B cell (primary cell): Measurements from ENCODE around the gene JADE2. TPM values are rescaled to one million over a fixed set of nuclear protein-coding genes. Genes with fewer than 3 reads are reported as not detected.

Source experiments
- ATAC-seq: fragments of 200-7000 bp; cut with Tn5 transposase; one replicate; pipeline ENCODE4 v1.10.0; 2021; ENCODE audit warnings: low read depth, mild to moderate bottlenecking, moderate number of reproducible peaks, moderate library complexity
- CTCF ChIA-PET: fragments of 350-600 bp; sonication (Branson Sonifier 250); formaldehyde crosslinking; loops from one replicate; lab custom pipeline; 2021; ENCODE audit warnings: antibody characterized with exemption, inconsistent platforms; lab: Charles Lee
- POLR2A ChIA-PET: fragments of 350-600 bp; sonication (Branson Sonifier 250); formaldehyde crosslinking; loops from one replicate; lab custom pipeline; 2021; ENCODE audit warnings: antibody characterized with exemption; lab: Charles Lee
- DNase-seq: peaks from one replicate; pipeline ENCODE4 v3.0.0; 2013
- H2AFZ ChIP-seq: 2 replicates; pipeline ENCODE4 v1.6.1; 2012; ENCODE audit warnings: mild to moderate bottlenecking, low read depth, low read length; ENCODE audit not compliant: insufficient read depth, poor library complexity, severe bottlenecking
- H3K27ac ChIP-seq, 2 donors: 1 replicate in 1 of 2; 2 replicates in 1 of 2; pipeline ENCODE4 v1.5.1; 2012 to 2013; ENCODE audit warnings: low read length in 2 of 2, mild to moderate bottlenecking in 2 of 2, moderate library complexity in 1 of 2
- H3K27me3 ChIP-seq, 4 experiments: fragments of 200-600 bp in 1 of 4; sonication (generic) in 1 of 4; replicated peaks in 1 of 4; 1 replicate in 2 of 4; 2 replicates in 2 of 4; pipeline versions ENCODE4 v1.6.1 to v1.7.0; 2013 to 2016; ENCODE audit warnings: low read length in 3 of 4, mild to moderate bottlenecking in 2 of 4, mixed read lengths in 1 of 4, moderate library complexity in 1 of 4; ENCODE audit not compliant: insufficient read depth in 4 of 4, control insufficient read depth in 3 of 4; ENCODE audit errors: control extremely low read depth in 1 of 4
- H3K36me3 ChIP-seq, 2 experiments: replicated peaks in 1 of 2; 1 replicate in 1 of 2; 2 replicates in 1 of 2; pipeline versions ENCODE4 v1.6.1 to v1.7.1; 2013; ENCODE audit warnings: low read length in 1 of 2; ENCODE audit not compliant: insufficient read depth in 2 of 2, control insufficient read depth in 1 of 2; ENCODE audit errors: control extremely low read depth in 1 of 2, extremely low read depth in 1 of 2
- H3K4me1 ChIP-seq, 2 donors: fragments of 200-600 bp in 1 of 2; sonication (generic) in 1 of 2; 1 replicate in 1 of 2; 2 replicates in 1 of 2; pipeline versions ENCODE4 v1.5.1 to v1.6.1; 2013 to 2017; ENCODE audit warnings: low read length in 2 of 2; ENCODE audit not compliant: control insufficient read depth in 2 of 2, insufficient read depth in 2 of 2
- H3K4me2 ChIP-seq: replicated peaks from 2 replicates; pipeline ENCODE3; 2012; ENCODE audit warnings: mild to moderate bottlenecking, low read depth, low read length; ENCODE audit not compliant: poor library complexity, severe bottlenecking
- H3K4me3 ChIP-seq, 5 experiments: fragments of 200-600 bp in 1 of 5; sonication (generic) in 1 of 5; 1 replicate in 3 of 5; 2 replicates in 2 of 5; pipeline versions ENCODE4 v1.5.1 to v1.7.0; 2011 to 2016; ENCODE audit warnings: low read length in 4 of 5, mild to moderate bottlenecking in 4 of 5, low read depth in 2 of 5, control low read depth in 1 of 5, moderate library complexity in 1 of 5; ENCODE audit not compliant: insufficient read depth in 1 of 5; ENCODE audit errors: control extremely low read depth in 1 of 5, extremely low read depth in 1 of 5
- H3K79me2 ChIP-seq: fragments of 200-600 bp; sonication (generic); one replicate; pipeline ENCODE4 v1.6.0; 2016; ENCODE audit warnings: low read length; ENCODE audit not compliant: control insufficient read depth, insufficient read depth
- H3K9ac ChIP-seq: fragments of 200-600 bp; sonication (generic); 2 replicates; pipeline ENCODE4 v1.6.1; 2017; ENCODE audit warnings: mild to moderate bottlenecking, low read length, moderate library complexity
- H3K9me3 ChIP-seq, 3 donors: one replicate each; pipeline versions ENCODE4 v1.6.1 to v1.7.1; 2013; ENCODE audit warnings: low read length in 2 of 3; ENCODE audit not compliant: control insufficient read depth in 2 of 3, insufficient read depth in 1 of 3; ENCODE audit errors: control extremely low read depth in 1 of 3
- H4K20me1 ChIP-seq: 2 replicates; pipeline ENCODE4 v1.6.0; 2012; ENCODE audit warnings: mild to moderate bottlenecking, low read length; ENCODE audit not compliant: insufficient read depth, control insufficient read depth, poor library complexity, severe bottlenecking
- H3K27ac Mint-ChIP-seq: one replicate; pipeline ENCODE4 v1.8.0; 2021; ENCODE audit warnings: mixed read lengths
- H3K27me3 Mint-ChIP-seq: one replicate; pipeline ENCODE4 v1.8.0; 2021; ENCODE audit warnings: mixed read lengths
- H3K4me1 Mint-ChIP-seq: one replicate; pipeline ENCODE4 v1.8.0; 2021; ENCODE audit warnings: mixed read lengths
- H3K4me3 Mint-ChIP-seq: one replicate; pipeline ENCODE4 v1.8.0; 2021; ENCODE audit warnings: mixed read lengths
- H3K9me3 Mint-ChIP-seq: one replicate; pipeline ENCODE4 v1.8.0; 2022; ENCODE audit warnings: mixed read lengths; ENCODE audit not compliant: insufficient read depth
- CTCF ChIP-seq: fragments of 200-600 bp; IDR thresholded peaks from one replicate; pipeline ENCODE4 v1.8.0; 2022; ENCODE audit warnings: antibody characterized with exemption, mild to moderate bottlenecking
- EZH2 ChIP-seq: IDR thresholded peaks from 2 replicates; pipeline ENCODE4 v1.6.1; 2012; ENCODE audit warnings: borderline replicate concordance, low read depth, mild to moderate bottlenecking, moderate library complexity, low read length; ENCODE audit not compliant: insufficient read depth, poor library complexity, severe bottlenecking
- WGBS: methylation state at CpG from one replicate; pipeline ENCODE4 v1.1.5; 2013; ENCODE audit warnings: missing lambda C conversion rate; ENCODE audit not compliant: insufficient coverage; 5-methylcytosine and 5-hydroxymethylcytosine counted together
- intact Hi-C: fragments of 100-400 bp; cut with micrococcal nuclease; formaldehyde crosslinking; loops from one replicate; pipeline ENCODE4 v1.10.0; 2022
- polyA plus RNA-seq: library from polyadenylated mRNA; depleted of rRNA; stranded (reverse); fragments of >200 nt; gene quantifications from 2 replicates; pipeline ENCODE4 v1.2.3, GENCODE V29; 2012
- total RNA-seq, 2 donors: library from RNA; stranded (reverse); fragments of 120-200 nt in 1 of 2; gene quantifications; 1 replicate in 1 of 2; 2 replicates in 1 of 2; pipeline versions ENCODE4 v1.2.3 to v1.2.4, GENCODE V29; 2013 to 2022

The JADE2 gene
- total and polyA plus RNA-seq, 2 donors (not counting 1 experiment from before 2014, with no cell fraction given) = 80.5 to 247 TPM

DNA sequence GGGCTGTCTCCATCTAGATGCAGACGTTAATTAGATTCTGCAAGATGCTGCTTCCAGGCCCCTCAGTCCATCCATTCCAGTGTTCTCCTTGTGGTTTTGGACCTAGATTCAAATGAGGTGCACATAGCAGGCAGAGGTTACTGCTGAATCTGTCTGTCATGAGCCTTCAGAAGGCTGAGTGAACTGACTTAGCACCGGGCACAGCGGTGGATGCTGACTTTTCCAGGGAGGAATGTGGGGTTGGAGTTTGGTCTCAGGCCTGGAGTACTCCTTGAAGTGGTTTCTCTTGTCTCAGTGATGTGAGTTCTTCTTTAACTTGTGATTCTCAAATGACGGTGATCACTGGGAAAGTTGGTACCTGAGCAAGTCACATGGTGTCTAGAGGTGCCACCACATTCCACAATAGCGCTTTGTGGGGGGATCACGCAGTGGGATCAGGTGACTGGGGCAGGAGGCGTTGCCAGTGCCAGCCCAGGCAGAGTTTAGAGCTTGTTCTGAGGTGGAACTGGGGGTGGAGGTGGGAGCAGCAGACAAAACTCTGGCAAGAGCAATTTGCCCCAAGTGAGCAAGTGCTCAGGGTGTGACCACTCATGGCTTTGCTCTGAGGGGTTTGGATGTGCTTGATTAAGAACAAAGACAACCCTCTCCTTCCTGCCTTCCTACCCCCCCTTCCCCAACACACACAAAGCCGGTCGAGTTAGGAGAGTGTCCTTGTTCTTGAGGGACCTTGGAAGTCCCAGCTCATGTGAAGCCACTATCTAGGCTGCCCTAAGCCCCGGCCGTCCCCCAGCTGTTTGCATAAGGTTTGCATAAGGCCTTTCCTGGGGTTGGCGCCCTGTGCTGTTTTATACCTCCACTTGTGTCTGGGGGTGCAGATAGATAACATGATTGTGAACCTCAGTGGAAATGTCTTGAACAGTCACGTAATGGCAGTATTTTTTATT lies 25.1 kb downstream of the JADE2 start:
- H3K27me3 Mint-ChIP-seq = no peaks in the 10 kb centered on the region
- peak; percentile 60 for DNase-seq
- Histone ChIP-seq H2AFZ (no peak overlapping the region), H3K4me1 (peaks cover 68 to 92% of the 10 kb centered on the region in 2 donors), H3K4me2 (peak overlapping the region; percentile 61), H4K20me1 (peaks cover 41% of the 10 kb centered on the region), H3K27me3 (no peaks in the 10 kb centered on the region), H3K36me3 (peaks cover 0 to 67% of the 10 kb centered on the region in 2 experiments), H3K79me2 (peaks cover 65% of the 10 kb centered on the region), H3K9ac (peak overlapping the region; percentile 36), H3K27ac (peak overlapping the region; percentile 34 to 80), H3K9me3 (no peaks in the 10 kb centered on the region), H3K4me3 (peak overlapping the region in 1 of 5 experiments; percentile 1)
- intact Hi-C loops = no loop called here
- H3K9me3 Mint-ChIP-seq = no peaks in the 10 kb centered on the region
- no peak for ATAC-seq
- H3K4me1 Mint-ChIP-seq = peaks cover 86% of the 10 kb centered on the region
- peak overlapping the region; percentile 89 for H3K27ac Mint-ChIP-seq
- TF ChIP-seq CTCF = no peak
- TF ChIP-seq EZH2 = no peak
- ChIA-PET CTCF (no interaction called here), POLR2A (interaction anchor here (0.6 to 1.3 kb wide), 4 partner anchors 22 to 1994 kb away, joined by 3 to 7 read pairs (median 5); partner anchors contain the start of gene JADE2)
- WGBS = 72% methylated on average over 7 of the region's 13 CpGs
- H3K4me3 Mint-ChIP-seq = peak overlapping the region; percentile 74

- ATAC-seq (no peak), DNase-seq (no peak)
- Histone ChIP-seq H3K79me2 (peaks cover 65% of the 10 kb centered on the region), H3K27ac (peak overlapping the region in 1 of 2 donors; percentile 80), H3K36me3 (peaks cover 0 to 68% of the 10 kb centered on the region in 2 experiments), H3K9me3 (no peaks in the 10 kb centered on the region), H4K20me1 (peaks cover 53% of the 10 kb centered on the region), H3K4me3 (no peak overlapping the region), H3K27me3 (no peaks in the 10 kb centered on the region), H3K9ac (no peak overlapping the region), H2AFZ (no peak overlapping the region), H3K4me2 (no peak overlapping the region), H3K4me1 (peaks cover 72 to 97% of the 10 kb centered on the region in 2 donors)
- intact Hi-C loops = no loop called here
- H3K27ac Mint-ChIP-seq = peak overlapping the region; percentile 97
- WGBS = 100% methylated on average over 5 of the region's 8 CpGs
- H3K27me3 Mint-ChIP-seq = no peaks in the 10 kb centered on the region
- peaks cover 91% of the 10 kb centered on the region for H3K4me1 Mint-ChIP-seq
- CTCF ChIA-PET = interaction anchor here (0.8 kb wide), 1 partner anchor 141 kb away, joined by 3 read pairs; no protein-coding TSS in a partner anchor
- peak overlapping the region; percentile 41 for H3K4me3 Mint-ChIP-seq
- no peaks in the 10 kb centered on the region for H3K9me3 Mint-ChIP-seq
- TF ChIP-seq EZH2 (no peak), CTCF (no peak)
- POLR2A ChIA-PET = no interaction called here
Observed at GRCh38 chr5:134551901-134552300, 26.4 kb downstream of the JADE2 start.
